B cell (primary cell): Measurements from ENCODE around the gene SPATA31D4. TPM values are rescaled to one million over a fixed set of nuclear protein-coding genes. Genes with fewer than 3 reads are reported as not detected.

ENCODE experiments used
- ATAC-seq: fragments of 200-7000 bp; cut with Tn5 transposase; one replicate; pipeline ENCODE4 v1.10.0; 2021; ENCODE audit warnings: low read depth, mild to moderate bottlenecking, moderate number of reproducible peaks, moderate library complexity
- CTCF ChIA-PET: fragments of 350-600 bp; sonication (Branson Sonifier 250); formaldehyde crosslinking; loops from one replicate; lab custom pipeline; 2021; ENCODE audit warnings: antibody characterized with exemption, inconsistent platforms; lab: Charles Lee
- POLR2A ChIA-PET: fragments of 350-600 bp; sonication (Branson Sonifier 250); formaldehyde crosslinking; loops from one replicate; lab custom pipeline; 2021; ENCODE audit warnings: antibody characterized with exemption; lab: Charles Lee
- DNase-seq: peaks from one replicate; pipeline ENCODE4 v3.0.0; 2013
- H2AFZ ChIP-seq: 2 replicates; pipeline ENCODE4 v1.6.1; 2012; ENCODE audit warnings: mild to moderate bottlenecking, low read depth, low read length; ENCODE audit not compliant: insufficient read depth, poor library complexity, severe bottlenecking
- H3K27ac ChIP-seq, 2 donors: 1 replicate in 1 of 2; 2 replicates in 1 of 2; pipeline ENCODE4 v1.5.1; 2012 to 2013; ENCODE audit warnings: low read length in 2 of 2, mild to moderate bottlenecking in 2 of 2, moderate library complexity in 1 of 2
- H3K27me3 ChIP-seq, 4 experiments: fragments of 200-600 bp in 1 of 4; sonication (generic) in 1 of 4; replicated peaks in 1 of 4; 1 replicate in 2 of 4; 2 replicates in 2 of 4; pipeline versions ENCODE4 v1.6.1 to v1.7.0; 2013 to 2016; ENCODE audit warnings: low read length in 3 of 4, mild to moderate bottlenecking in 2 of 4, mixed read lengths in 1 of 4, moderate library complexity in 1 of 4; ENCODE audit not compliant: insufficient read depth in 4 of 4, control insufficient read depth in 3 of 4; ENCODE audit errors: control extremely low read depth in 1 of 4
- H3K36me3 ChIP-seq, 2 experiments: replicated peaks in 1 of 2; 1 replicate in 1 of 2; 2 replicates in 1 of 2; pipeline versions ENCODE4 v1.6.1 to v1.7.1; 2013; ENCODE audit warnings: low read length in 1 of 2; ENCODE audit not compliant: insufficient read depth in 2 of 2, control insufficient read depth in 1 of 2; ENCODE audit errors: control extremely low read depth in 1 of 2, extremely low read depth in 1 of 2
- H3K4me1 ChIP-seq, 2 donors: fragments of 200-600 bp in 1 of 2; sonication (generic) in 1 of 2; 1 replicate in 1 of 2; 2 replicates in 1 of 2; pipeline versions ENCODE4 v1.5.1 to v1.6.1; 2013 to 2017; ENCODE audit warnings: low read length in 2 of 2; ENCODE audit not compliant: control insufficient read depth in 2 of 2, insufficient read depth in 2 of 2
- H3K4me2 ChIP-seq: replicated peaks from 2 replicates; pipeline ENCODE3; 2012; ENCODE audit warnings: mild to moderate bottlenecking, low read depth, low read length; ENCODE audit not compliant: poor library complexity, severe bottlenecking
- H3K4me3 ChIP-seq, 5 experiments: fragments of 200-600 bp in 1 of 5; sonication (generic) in 1 of 5; 1 replicate in 3 of 5; 2 replicates in 2 of 5; pipeline versions ENCODE4 v1.5.1 to v1.7.0; 2011 to 2016; ENCODE audit warnings: low read length in 4 of 5, mild to moderate bottlenecking in 4 of 5, low read depth in 2 of 5, control low read depth in 1 of 5, moderate library complexity in 1 of 5; ENCODE audit not compliant: insufficient read depth in 1 of 5; ENCODE audit errors: control extremely low read depth in 1 of 5, extremely low read depth in 1 of 5
- H3K79me2 ChIP-seq: fragments of 200-600 bp; sonication (generic); one replicate; pipeline ENCODE4 v1.6.0; 2016; ENCODE audit warnings: low read length; ENCODE audit not compliant: control insufficient read depth, insufficient read depth
- H3K9ac ChIP-seq: fragments of 200-600 bp; sonication (generic); 2 replicates; pipeline ENCODE4 v1.6.1; 2017; ENCODE audit warnings: mild to moderate bottlenecking, low read length, moderate library complexity
- H3K9me3 ChIP-seq, 3 donors: one replicate each; pipeline versions ENCODE4 v1.6.1 to v1.7.1; 2013; ENCODE audit warnings: low read length in 2 of 3; ENCODE audit not compliant: control insufficient read depth in 2 of 3, insufficient read depth in 1 of 3; ENCODE audit errors: control extremely low read depth in 1 of 3
- H4K20me1 ChIP-seq: 2 replicates; pipeline ENCODE4 v1.6.0; 2012; ENCODE audit warnings: mild to moderate bottlenecking, low read length; ENCODE audit not compliant: insufficient read depth, control insufficient read depth, poor library complexity, severe bottlenecking
- H3K27ac Mint-ChIP-seq: one replicate; pipeline ENCODE4 v1.8.0; 2021; ENCODE audit warnings: mixed read lengths
- H3K27me3 Mint-ChIP-seq: one replicate; pipeline ENCODE4 v1.8.0; 2021; ENCODE audit warnings: mixed read lengths
- H3K4me1 Mint-ChIP-seq: one replicate; pipeline ENCODE4 v1.8.0; 2021; ENCODE audit warnings: mixed read lengths
- H3K4me3 Mint-ChIP-seq: one replicate; pipeline ENCODE4 v1.8.0; 2021; ENCODE audit warnings: mixed read lengths
- H3K9me3 Mint-ChIP-seq: one replicate; pipeline ENCODE4 v1.8.0; 2022; ENCODE audit warnings: mixed read lengths; ENCODE audit not compliant: insufficient read depth
- CTCF ChIP-seq: fragments of 200-600 bp; IDR thresholded peaks from one replicate; pipeline ENCODE4 v1.8.0; 2022; ENCODE audit warnings: antibody characterized with exemption, mild to moderate bottlenecking
- EZH2 ChIP-seq: IDR thresholded peaks from 2 replicates; pipeline ENCODE4 v1.6.1; 2012; ENCODE audit warnings: borderline replicate concordance, low read depth, mild to moderate bottlenecking, moderate library complexity, low read length; ENCODE audit not compliant: insufficient read depth, poor library complexity, severe bottlenecking
- WGBS: methylation state at CpG from one replicate; pipeline ENCODE4 v1.1.5; 2013; ENCODE audit warnings: missing lambda C conversion rate; ENCODE audit not compliant: insufficient coverage; 5-methylcytosine and 5-hydroxymethylcytosine counted together
- intact Hi-C: fragments of 100-400 bp; cut with micrococcal nuclease; formaldehyde crosslinking; loops from one replicate; pipeline ENCODE4 v1.10.0; 2022
- polyA plus RNA-seq: library from polyadenylated mRNA; depleted of rRNA; stranded (reverse); fragments of >200 nt; gene quantifications from 2 replicates; pipeline ENCODE4 v1.2.3, GENCODE V29; 2012
- total RNA-seq, 2 donors: library from RNA; stranded (reverse); fragments of 120-200 nt in 1 of 2; gene quantifications; 1 replicate in 1 of 2; 2 replicates in 1 of 2; pipeline versions ENCODE4 v1.2.3 to v1.2.4, GENCODE V29; 2013 to 2022

The SPATA31D4 gene
- total and polyA plus RNA-seq, 2 donors (not counting 1 experiment from before 2014, with no cell fraction given): not detected

GRCh38 chr9:81902626-81903025 is 25.6 kb upstream of the SPATA31D4 start:
- no peak for ATAC-seq
- H3K9me3 ChIP-seq: no peaks in the 10 kb centered on the region
- no CpG with 5 or more reads among the region's 3 CpGs for WGBS
- H3K27ac ChIP-seq: no peak overlapping the region
- Mint-ChIP-seq H3K27me3 (peaks cover 4% of the 10 kb centered on the region), H3K27ac (no peak overlapping the region), H3K4me1 (no peaks in the 10 kb centered on the region), H3K9me3 (no peaks in the 10 kb centered on the region), H3K4me3 (no peak overlapping the region)
- no peaks in the 10 kb centered on the region for H3K27me3 ChIP-seq
- CTCF ChIA-PET: no interaction called here
- POLR2A ChIA-PET: no interaction called here
- TF ChIP-seq CTCF (no peak), EZH2 (no peak)
- H2AFZ ChIP-seq: no peak overlapping the region
- no peaks in the 10 kb centered on the region for H3K36me3 ChIP-seq
- no peaks in the 10 kb centered on the region for H4K20me1 ChIP-seq
- no peak for DNase-seq
- intact Hi-C loops: no loop called here
- no peak overlapping the region for H3K4me3 ChIP-seq
- no peak overlapping the region for H3K4me2 ChIP-seq
- no peak overlapping the region for H3K9ac ChIP-seq
- no peaks in the 10 kb centered on the region for H3K4me1 ChIP-seq
- H3K79me2 ChIP-seq: no peaks in the 10 kb centered on the region

GRCh38 chr9:81906671-81907070 is 21.6 kb upstream of the SPATA31D4 start:
- Histone ChIP-seq H3K27me3 (no peaks in the 10 kb centered on the region), H3K79me2 (no peaks in the 10 kb centered on the region), H3K9ac (no peak overlapping the region), H3K4me3 (no peak overlapping the region), H4K20me1 (no peaks in the 10 kb centered on the region), H3K9me3 (no peaks in the 10 kb centered on the region), H2AFZ (no peak overlapping the region), H3K36me3 (no peaks in the 10 kb centered on the region), H3K4me2 (no peak overlapping the region), H3K27ac (no peak overlapping the region), H3K4me1 (no peaks in the 10 kb centered on the region)
- no peak overlapping the region for H3K4me3 Mint-ChIP-seq
- no peak overlapping the region for H3K27ac Mint-ChIP-seq
- DNase-seq: no peak
- no peaks in the 10 kb centered on the region for H3K4me1 Mint-ChIP-seq
- no peaks in the 10 kb centered on the region for H3K9me3 Mint-ChIP-seq
- ChIA-PET POLR2A (no interaction called here), CTCF (no interaction called here)
- H3K27me3 Mint-ChIP-seq: no peaks in the 10 kb centered on the region
- ATAC-seq: no peak
- 100% methylated on average over 1 of the region's 3 CpGs for WGBS
- no peak for TF ChIP-seq CTCF
- no peak for TF ChIP-seq EZH2
- intact Hi-C loops: no loop called here
